HAP-1 (cell line): ENCODE data around the gene L1CAM.
A peak's percentile ranks its signal among the peaks of the same experiment; 100 is the strongest.
"Not testable (repeated sequence)": the region's sequence is repeated elsewhere in the genome, so short reads cannot be mapped to it uniquely, and the experiment has no call there.

ENCODE experiments used
- DNase-seq, 2 experiments: peaks; one replicate each; pipeline ENCODE4 v3.0.0-alpha.2; 2016 to 2020; ENCODE audit warnings: low spot score in 2 of 2
- H3K27me3 ChIP-seq: fragments of 250-450 bp; sonication (Bioruptor Pico); 2 replicates; pipeline ENCODE4 v1.5.1; 2020; ENCODE audit warnings: low read depth, mild to moderate bottlenecking, moderate library complexity
- H3K36me3 ChIP-seq: fragments of 250-450 bp; sonication (Bioruptor Pico); replicated peaks from 2 replicates; pipeline ENCODE4 v1.5.1; 2020; ENCODE audit warnings: mild to moderate bottlenecking
- H3K4me1 ChIP-seq: fragments of 250-450 bp; sonication (Bioruptor Pico); 2 replicates; pipeline ENCODE4 v1.5.1; 2020; ENCODE audit warnings: mild to moderate bottlenecking
- H3K4me3 ChIP-seq: fragments of 250-450 bp; sonication (Bioruptor Pico); 2 replicates; pipeline ENCODE4 v1.5.1; 2020; ENCODE audit warnings: mild to moderate bottlenecking, moderate library complexity
- H3K9me3 ChIP-seq: fragments of 250-450 bp; sonication (Bioruptor Pico); 2 replicates; pipeline ENCODE4 v1.5.1; 2020; ENCODE audit warnings: mild to moderate bottlenecking, moderate library complexity
- in situ Hi-C: fragments of 300-500 bp; cut with MboI; formaldehyde crosslinking; loops from 3 replicates; pipeline ENCODE4 v1.14.3; 2020; ENCODE audit warnings: low sequenced_read_pairs, inconsistent platforms, mixed read lengths

The L1CAM gene

GRCh38 chrX:153821066-153821465 is 64.9 kb downstream of the L1CAM start:
- DNase-seq = no peak
- Histone ChIP-seq H3K27me3 (no peaks in the 10 kb centered on the region), H3K9me3 (no peaks in the 10 kb centered on the region), H3K36me3 (no peaks in the 10 kb centered on the region), H3K4me3 (no peak overlapping the region), H3K4me1 (peaks cover 12% of the 10 kb centered on the region; the same call in 1 of the 2 replicates)
- in situ Hi-C loops = no loop called here

GRCh38 chrX:153820601-153821000 is 65.4 kb downstream of the L1CAM start:
- no peaks in the 10 kb centered on the region for H3K27me3 ChIP-seq
- H3K9me3 ChIP-seq = no peaks in the 10 kb centered on the region
- no peak overlapping the region for H3K4me3 ChIP-seq
- H3K36me3 ChIP-seq = no peaks in the 10 kb centered on the region
- in situ Hi-C loops = no loop called here
- peaks cover 12% of the 10 kb centered on the region; the same call in 1 of the 2 replicates for H3K4me1 ChIP-seq
- DNase-seq = no peak

GRCh38 chrX:153819384-153820040 is 66.5 kb downstream of the L1CAM start:
- Histone ChIP-seq H3K4me1 (peaks cover 12% of the 10 kb centered on the region; the same call in 1 of the 2 replicates), H3K4me3 (peak overlapping the region; percentile 34), H3K36me3 (no peaks in the 10 kb centered on the region), H3K9me3 (no peaks in the 10 kb centered on the region), H3K27me3 (no peaks in the 10 kb centered on the region)
- no peak for DNase-seq
- in situ Hi-C loops = no loop called here

GRCh38 chrX:153818571-153819383 is 67.2 kb downstream of the L1CAM start:
- in situ Hi-C loops = no loop called here
- H3K9me3 ChIP-seq = no peaks in the 10 kb centered on the region
- H3K27me3 ChIP-seq = no peaks in the 10 kb centered on the region
- H3K4me3 ChIP-seq = peak overlapping the region; percentile 34
- DNase-seq = peak; percentile 60 to 84
- no peaks in the 10 kb centered on the region for H3K36me3 ChIP-seq
- H3K4me1 ChIP-seq = peaks cover 12% of the 10 kb centered on the region; the same call in 1 of the 2 replicates

- H3K9me3 ChIP-seq, H3K4me3 ChIP-seq, in situ Hi-C loops, DNase-seq, H3K27me3 ChIP-seq, H3K36me3 ChIP-seq: not testable (repeated sequence)
- peaks cover 12% of the 10 kb centered on the region; the same call in 1 of the 2 replicates for H3K4me1 ChIP-seq
Observed at GRCh38 chrX:153818064-153818463, 67.9 kb downstream of the L1CAM start.

- in situ Hi-C loops = no loop called here
- Histone ChIP-seq H3K4me3 (no peak overlapping the region), H3K9me3 (no peaks in the 10 kb centered on the region; the same call in 1 of the 2 replicates), H3K4me1 (peaks cover 12% of the 10 kb centered on the region; the same call in 1 of the 2 replicates), H3K27me3 (no peaks in the 10 kb centered on the region), H3K36me3 (no peaks in the 10 kb centered on the region)
- no peak for DNase-seq
Observed at GRCh38 chrX:153816831-153817690, 68.9 kb downstream of the L1CAM start.

GRCh38 chrX:153814591-153815315 is 71.2 kb downstream of the L1CAM start:
- H3K9me3 ChIP-seq = no peaks in the 10 kb centered on the region; the same call in 1 of the 2 replicates
- peaks cover 11% of the 10 kb centered on the region; the same call in 1 of the 2 replicates for H3K4me1 ChIP-seq
- no peak for DNase-seq
- H3K27me3 ChIP-seq = no peaks in the 10 kb centered on the region
- in situ Hi-C loops = no loop called here
- no peak overlapping the region for H3K4me3 ChIP-seq
- no peaks in the 10 kb centered on the region for H3K36me3 ChIP-seq

GRCh38 chrX:153813161-153813560 is 72.8 kb downstream of the L1CAM start:
- no peaks in the 10 kb centered on the region for H3K27me3 ChIP-seq
- no peaks in the 10 kb centered on the region for H3K36me3 ChIP-seq
- DNase-seq = no peak
- no peaks in the 10 kb centered on the region for H3K4me1 ChIP-seq
- H3K9me3 ChIP-seq = no peaks in the 10 kb centered on the region; the same call in 1 of the 2 replicates
- H3K4me3 ChIP-seq = no peak overlapping the region
- in situ Hi-C loops = no loop called here

GRCh38 chrX:153812220-153812619 is 73.8 kb downstream of the L1CAM start:
- no peak for DNase-seq
- Histone ChIP-seq H3K9me3 (no peaks in the 10 kb centered on the region; the same call in 1 of the 2 replicates), H3K4me3 (no peak overlapping the region), H3K27me3 (no peaks in the 10 kb centered on the region), H3K4me1 (no peaks in the 10 kb centered on the region), H3K36me3 (no peaks in the 10 kb centered on the region)
- in situ Hi-C loops = no loop called here
